Measurements from ENCODE around the gene LAMA4.

- TF ChIP-seq CTCF (conservative IDR thresholded peaks at IDR 0.05; ENCODE audit: low read depth, low read length): no peak
- no peak for TF ChIP-seq EZH2 (IDR thresholded peaks at IDR 0.05; ENCODE audit: low read length, unreplicated experiment)
- TF ChIP-seq EZH2phosphoT487 (IDR thresholded peaks at IDR 0.05; ENCODE audit: borderline replicate concordance, low read length): no peak
Measured at GRCh38 chr6:112148103-112148502, 106.3 kb downstream of the LAMA4 start.
